ENCODE data around the gene HOXA9. TPM values are rescaled to one million over a fixed set of nuclear protein-coding genes. Genes with fewer than 3 reads are reported as not detected.

HOXA9 gene
- polyA plus RNA-seq, 3 donors, result 0.55 to 1.9 (median 1.2) TPM

- peaks cover 67% of the 10 kb centered on the region for H3K4me1 Mint-ChIP-seq
Measured at GRCh38 chr7:27164045-27164366, 1.3 kb downstream of the HOXA9 start.

More at GRCh38 chr7:27164045-27164366, 1.3 kb downstream of the HOXA9 start:
- H3K4me1 ChIP-seq (ENCODE audit: control insufficient read depth in 1 of 2, insufficient read depth in 2 of 2, low read length in 2 of 2), result peaks cover 72 to 88% of the 10 kb centered on the region in 2 donors
- H3K36me3 ChIP-seq (replicated peaks in 1 of 2; ENCODE audit: control insufficient read depth in 1 of 2, insufficient read depth in 2 of 2, low read length in 2 of 2), result no peaks in the 10 kb centered on the region
- intact Hi-C loops (cut with micrococcal nuclease), result loop anchor here (5.0 to 10.0 kb wide), 4 partner anchors 309 to 797 kb away; no protein-coding TSS in a partner anchor
- peaks cover 18 to 35% of the 10 kb centered on the region in 2 donors for H3K9me3 ChIP-seq (replicated peaks in 1 of 2; ENCODE audit: control insufficient read depth in 1 of 2, insufficient read depth in 1 of 2, low read length in 2 of 2)
- no peaks in the 10 kb centered on the region for H4K20me1 ChIP-seq (ENCODE audit: insufficient read depth, low read length)
- DNase-seq, result no peak
- H3K4me3 ChIP-seq (replicated peaks in 1 of 3; ENCODE audit: low read depth in 2 of 3, low read length in 3 of 3), result peak overlapping the region; percentile 17 to 74 (median 40)
- Mint-ChIP-seq H3K36me3 (peaks cover 23 to 40% of the 10 kb centered on the region in 2 donors), H3K27me3 (ENCODE audit: low read depth in 3 of 3) (peaks cover 84 to 93% (median 86%) of the 10 kb centered on the region in 3 donors), H3K4me3 (peak overlapping the region; percentile 72 to 92), H3K27ac (peak overlapping the region in 2 of 7 donors; percentile 37 to 57), H3K9me3 (peaks cover 5 to 51% (median 36%) of the 10 kb centered on the region in 7 donors)
- H3K27ac ChIP-seq (ENCODE audit: low read depth in 1 of 2, low read length in 2 of 2), result no peak overlapping the region
- 0% methylated on average over 7 of the region's 12 CpGs for WGBS (ENCODE audit: insufficient coverage)
- H3K4me2 ChIP-seq (replicated peaks; ENCODE audit: extremely low read depth, low read length, poor library complexity, severe bottlenecking), result peak overlapping the region; percentile 69
- peak; percentile 12 for TF ChIP-seq CTCF (IDR thresholded peaks at IDR 0.05)
- H2AFZ ChIP-seq (ENCODE audit: insufficient read depth, low read depth, low read length, poor library complexity, severe bottlenecking), result peak overlapping the region; percentile 79
- peak overlapping the region; percentile 32 for H3K9ac ChIP-seq (ENCODE audit: insufficient read depth, low read length, poor library complexity, severe bottlenecking)
- peaks cover 7% of the 10 kb centered on the region for H3K79me2 ChIP-seq (ENCODE audit: insufficient read depth, low read length)
- H3K27me3 ChIP-seq (ENCODE audit: control insufficient read depth in 2 of 2, insufficient read depth in 2 of 2, low read length in 2 of 2), result peaks cover 57 to 92% of the 10 kb centered on the region in 2 donors

Measured in CD14-positive monocyte (primary cell).